ENCODE data around the gene PCDHB11.
"Not testable (repeated sequence)": the region's sequence is repeated elsewhere in the genome, so short reads cannot be mapped to it uniquely, and the experiment has no call there.

The PCDHB11 gene

DNA sequence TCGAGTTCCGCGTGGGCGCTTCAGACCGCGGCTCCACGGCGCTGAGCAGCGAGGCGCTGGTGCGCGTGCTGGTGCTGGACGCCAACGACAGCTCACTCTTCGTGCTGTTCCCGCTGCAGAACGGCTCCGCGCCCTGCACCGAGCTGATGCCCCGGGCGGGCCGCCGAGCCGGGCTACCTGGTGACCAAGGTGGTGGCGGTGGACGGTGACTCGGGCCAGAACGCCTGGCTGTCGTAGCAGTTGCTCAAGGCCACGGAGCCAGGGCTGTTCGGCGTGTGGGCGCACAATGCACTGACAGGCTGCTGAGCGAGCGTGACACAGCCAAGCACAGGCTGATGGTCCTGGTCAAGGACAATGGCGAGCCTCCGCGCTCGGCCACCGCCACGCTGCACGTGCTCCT is 42.1 kb downstream of the PCDHB11 start:
- no peak for DNase-seq (ENCODE audit: low spot score)

DNA sequence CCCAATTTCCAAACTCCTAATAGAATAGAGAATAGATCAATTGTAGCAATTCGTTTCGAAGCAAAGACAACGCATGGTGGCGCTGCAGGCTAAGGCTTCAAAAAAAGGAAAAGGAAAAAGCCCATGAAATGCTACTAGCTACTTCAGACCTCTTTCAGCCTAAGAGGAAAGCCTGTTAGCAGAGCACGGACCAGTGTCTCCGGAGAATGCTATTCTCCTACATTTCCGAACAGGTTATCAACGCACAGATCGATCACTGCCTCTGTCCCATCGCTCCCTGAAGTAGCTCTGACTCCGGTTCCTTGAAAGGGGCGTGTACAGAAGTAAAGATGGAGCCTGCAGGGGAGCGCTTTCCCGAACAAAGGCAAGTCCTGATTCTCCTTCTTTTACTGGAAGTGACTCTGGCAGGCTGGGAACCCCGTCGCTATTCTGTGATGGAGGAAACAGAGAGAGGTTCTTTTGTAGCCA is 45.9 kb downstream of the PCDHB11 start, which contains the start of gene PCDHB15:
Gene PCDHB15 (plus strand): TSS at position 146 of the 468 bp plus-strand sequence. CDS start 184 bp downstream, at position 330.
- no peak for DNase-seq (ENCODE audit: low spot score)

DNA sequence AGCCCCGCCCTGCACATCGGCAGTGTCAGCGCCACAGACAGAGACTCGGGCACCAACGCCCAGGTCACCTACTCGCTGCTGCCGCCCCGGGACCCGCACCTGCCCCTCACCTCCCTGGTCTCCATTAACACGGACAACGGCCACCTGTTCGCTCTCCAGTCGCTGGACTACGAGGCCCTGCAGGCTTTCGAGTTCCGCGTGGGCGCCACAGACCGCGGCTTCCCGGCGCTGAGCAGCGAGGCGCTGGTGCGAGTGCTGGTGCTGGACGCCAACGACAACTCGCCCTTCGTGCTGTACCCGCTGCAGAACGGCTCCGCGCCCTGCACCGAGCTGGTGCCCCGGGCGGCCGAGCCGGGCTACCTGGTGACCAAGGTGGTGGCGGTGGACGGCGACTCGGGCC is 47.5 kb downstream of the PCDHB11 start:
- not testable (repeated sequence) for DNase-seq (ENCODE audit: low spot score)

DNA sequence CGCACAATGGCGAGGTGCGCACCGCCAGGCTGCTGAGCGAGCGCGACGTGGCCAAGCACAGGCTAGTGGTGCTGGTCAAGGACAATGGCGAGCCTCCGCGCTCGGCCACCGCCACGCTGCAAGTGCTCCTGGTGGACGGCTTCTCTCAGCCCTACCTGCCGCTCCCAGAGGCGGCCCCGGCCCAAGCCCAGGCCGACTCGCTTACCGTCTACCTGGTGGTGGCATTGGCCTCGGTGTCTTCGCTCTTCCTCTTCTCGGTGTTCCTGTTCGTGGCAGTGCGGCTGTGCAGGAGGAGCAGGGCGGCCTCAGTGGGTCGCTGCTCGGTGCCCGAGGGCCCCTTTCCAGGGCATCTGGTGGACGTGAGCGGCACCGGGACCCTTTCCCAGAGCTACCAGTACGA is 48.0 kb downstream of the PCDHB11 start:
- DNase-seq (ENCODE audit: low spot score): not testable (repeated sequence)

DNA sequence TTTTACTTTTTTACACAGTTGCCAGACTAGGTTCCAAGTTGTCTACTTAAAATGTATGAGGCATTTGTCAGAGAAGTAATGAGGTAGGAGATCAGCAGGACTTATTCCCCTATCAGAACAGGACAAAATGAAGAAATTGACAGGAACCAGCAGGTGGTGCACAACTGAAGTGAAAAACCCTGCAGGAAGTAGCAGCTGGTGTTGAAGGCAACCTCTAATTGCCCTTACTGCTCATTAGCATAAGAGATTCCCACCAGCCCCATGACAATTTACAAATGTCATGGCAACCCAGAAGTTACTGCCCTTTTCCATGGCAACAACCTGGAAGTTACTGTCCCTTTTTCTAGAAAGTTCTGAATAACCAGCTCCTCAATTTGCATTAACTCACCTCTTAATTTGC is 51.1 kb downstream of the PCDHB11 start:
- DNase-seq (ENCODE audit: low spot score): no peak
